Fibroblast of lung (primary cell): ENCODE measurements around the gene SCAMP5. TPM values are rescaled to one million over a fixed set of nuclear protein-coding genes. Genes with fewer than 3 reads are reported as not detected.

Experiments used
- DNase-seq, 2 donors: peaks; one replicate each; pipeline versions ENCODE4 v3.0.0 to v3.0.0-alpha.2; 2010; ENCODE audit warnings: low read depth in 2 of 2
- H2AFZ ChIP-seq: 2 replicates; pipeline ENCODE4 v1.5.1; 2012; ENCODE audit warnings: low read length, control low read depth, inconsistent platforms
- H3K27ac ChIP-seq: 2 replicates; pipeline ENCODE4 v1.5.1; 2011; ENCODE audit warnings: low read length, control low read depth; ENCODE audit not compliant: insufficient read depth
- H3K27me3 ChIP-seq: 2 replicates; pipeline ENCODE4 v1.5.1; 2011; ENCODE audit warnings: mild to moderate bottlenecking, low read length; ENCODE audit not compliant: control insufficient read depth, insufficient read depth
- H3K36me3 ChIP-seq: 2 replicates; pipeline ENCODE4 v1.5.1; 2011; ENCODE audit warnings: low read length; ENCODE audit not compliant: control insufficient read depth, insufficient read depth
- H3K4me1 ChIP-seq: 2 replicates; pipeline ENCODE4 v1.5.1; 2011; ENCODE audit warnings: low read length; ENCODE audit not compliant: control insufficient read depth, insufficient read depth; ENCODE audit errors: extremely low read depth
- H3K4me2 ChIP-seq: 2 replicates; pipeline ENCODE4 v1.5.1; 2011; ENCODE audit warnings: low read length, control low read depth; ENCODE audit not compliant: insufficient read depth; ENCODE audit errors: extremely low read depth
- H3K4me3 ChIP-seq, 4 experiments: fragments of 200-600 bp in 1 of 4; sonication (generic) in 1 of 4; replicated peaks in 1 of 4; 2 replicates each; pipeline ENCODE4 v1.5.1; 2011 to 2016; ENCODE audit warnings: low read length in 4 of 4, low read depth in 3 of 4, mild to moderate bottlenecking in 3 of 4, control low read depth in 2 of 4, inconsistent platforms in 1 of 4, mixed read lengths in 1 of 4; ENCODE audit not compliant: insufficient read depth in 1 of 4; ENCODE audit errors: control extremely low read depth in 1 of 4
- H3K79me2 ChIP-seq: 2 replicates; pipeline ENCODE4 v1.5.1; 2012; ENCODE audit warnings: mild to moderate bottlenecking, low read length, inconsistent platforms; ENCODE audit not compliant: control insufficient read depth, insufficient read depth
- H3K9ac ChIP-seq: 2 replicates; pipeline ENCODE4 v1.5.1; 2011; ENCODE audit warnings: mild to moderate bottlenecking, low read length, control low read depth; ENCODE audit not compliant: insufficient read depth
- H3K9me3 ChIP-seq: 2 replicates; pipeline ENCODE4 v1.5.1; 2012; ENCODE audit warnings: low read depth, low read length; ENCODE audit not compliant: control insufficient read depth, insufficient read depth
- H4K20me1 ChIP-seq: 2 replicates; pipeline ENCODE4 v1.5.1; 2011; ENCODE audit warnings: low read length; ENCODE audit not compliant: control insufficient read depth, insufficient read depth; ENCODE audit errors: extremely low read depth
- EZH2 ChIP-seq: IDR thresholded peaks from 2 replicates; pipeline ENCODE4 v1.5.1; 2012; ENCODE audit warnings: low read length, control low read depth, mild to moderate bottlenecking; ENCODE audit errors: missing control alignments
- polyA plus RNA-seq, 2 donors: library from polyadenylated mRNA; depleted of rRNA in 1 of 2; stranded (reverse) in 1 of 2; unstranded in 1 of 2; fragments of >200 nt; gene quantifications; 2 replicates each; pipeline ENCODE4 v1.2.1, GENCODE V29; 2011 to 2012; ENCODE audit warnings: missing spikeins in 1 of 2
- total RNA-seq: library from RNA; depleted of rRNA; stranded (reverse); fragments of >200 nt; gene quantifications from 2 replicates; pipeline ENCODE4 v1.2.1, GENCODE V29; 2014
- TF ChIP-seq, protein P1 (sequence below), 2 donors: IDR thresholded peaks in 1 of 2; conservative IDR thresholded peaks in 1 of 2; 1 replicate in 1 of 2; 2 replicates in 1 of 2; pipeline ENCODE4 v1.5.1; 2011 to 2012; ENCODE audit warnings: low read length in 2 of 2, control low read depth in 1 of 2, inconsistent platforms in 1 of 2, low read depth in 1 of 2, mild to moderate bottlenecking in 1 of 2

SCAMP5 gene
- total and polyA plus RNA-seq, 2 donors (not counting 1 experiment from before 2014, with no cell fraction given): 0.50 to 0.93 TPM

DNA sequence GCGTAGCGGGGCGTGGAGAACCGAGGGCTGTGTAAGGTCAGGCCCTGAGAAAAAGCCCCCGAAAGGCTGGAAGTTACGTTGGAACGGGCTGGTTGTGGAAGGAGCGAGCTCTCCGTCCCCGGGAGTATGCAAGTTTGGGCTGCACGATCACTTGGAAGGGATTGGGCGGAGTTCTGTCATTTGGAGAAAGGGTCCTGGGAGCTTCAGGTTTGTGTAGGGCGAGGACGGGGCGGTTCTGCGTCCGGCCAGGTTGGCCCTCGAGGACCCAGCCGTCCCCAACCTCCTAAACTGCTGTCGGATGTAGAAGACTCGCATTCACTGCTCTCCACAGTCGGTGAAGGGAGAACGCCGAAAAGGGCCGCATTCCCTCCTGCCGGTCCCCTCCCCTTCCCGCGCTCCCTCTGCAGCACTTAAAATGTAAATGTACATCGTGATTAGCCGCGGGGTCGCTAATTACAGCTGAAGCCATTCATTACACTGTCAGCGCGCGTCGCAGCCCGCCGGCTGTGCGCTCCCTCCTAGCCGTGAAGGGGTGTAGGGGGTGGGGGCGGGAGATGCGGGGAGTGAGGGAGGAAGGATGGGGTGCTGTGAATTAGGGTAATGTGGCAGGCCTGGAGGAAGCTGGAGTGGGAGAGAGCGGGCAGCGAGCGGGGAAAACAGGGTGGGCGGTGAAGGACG lies 36.3 kb upstream of the SCAMP5 start:
- DNase-seq: no peak
- no peaks in the 10 kb centered on the region for H3K36me3 ChIP-seq
- no peak overlapping the region for H3K27ac ChIP-seq
- peak overlapping the region; percentile 16 to 58 (median 29) for H3K4me3 ChIP-seq
- H3K79me2 ChIP-seq: no peaks in the 10 kb centered on the region
- H3K9ac ChIP-seq: no peak overlapping the region
- peak overlapping the region; percentile 59 for H3K4me2 ChIP-seq
- H2AFZ ChIP-seq: peak overlapping the region; percentile 40
- H3K9me3 ChIP-seq: no peaks in the 10 kb centered on the region
- TF ChIP-seq, protein P1, sequence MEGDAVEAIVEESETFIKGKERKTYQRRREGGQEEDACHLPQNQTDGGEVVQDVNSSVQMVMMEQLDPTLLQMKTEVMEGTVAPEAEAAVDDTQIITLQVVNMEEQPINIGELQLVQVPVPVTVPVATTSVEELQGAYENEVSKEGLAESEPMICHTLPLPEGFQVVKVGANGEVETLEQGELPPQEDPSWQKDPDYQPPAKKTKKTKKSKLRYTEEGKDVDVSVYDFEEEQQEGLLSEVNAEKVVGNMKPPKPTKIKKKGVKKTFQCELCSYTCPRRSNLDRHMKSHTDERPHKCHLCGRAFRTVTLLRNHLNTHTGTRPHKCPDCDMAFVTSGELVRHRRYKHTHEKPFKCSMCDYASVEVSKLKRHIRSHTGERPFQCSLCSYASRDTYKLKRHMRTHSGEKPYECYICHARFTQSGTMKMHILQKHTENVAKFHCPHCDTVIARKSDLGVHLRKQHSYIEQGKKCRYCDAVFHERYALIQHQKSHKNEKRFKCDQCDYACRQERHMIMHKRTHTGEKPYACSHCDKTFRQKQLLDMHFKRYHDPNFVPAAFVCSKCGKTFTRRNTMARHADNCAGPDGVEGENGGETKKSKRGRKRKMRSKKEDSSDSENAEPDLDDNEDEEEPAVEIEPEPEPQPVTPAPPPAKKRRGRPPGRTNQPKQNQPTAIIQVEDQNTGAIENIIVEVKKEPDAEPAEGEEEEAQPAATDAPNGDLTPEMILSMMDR (conservative IDR thresholded peaks at IDR 0.05 in 1 of 2, IDR thresholded peaks at IDR 0.05 in 1 of 2; ENCODE audit: low read depth in 1 of 2, low read length in 2 of 2): no peak
- peak; percentile 93 for TF ChIP-seq EZH2
- no peaks in the 10 kb centered on the region for H3K4me1 ChIP-seq
- H4K20me1 ChIP-seq: no peaks in the 10 kb centered on the region
- peaks cover 14% of the 10 kb centered on the region for H3K27me3 ChIP-seq

DNA sequence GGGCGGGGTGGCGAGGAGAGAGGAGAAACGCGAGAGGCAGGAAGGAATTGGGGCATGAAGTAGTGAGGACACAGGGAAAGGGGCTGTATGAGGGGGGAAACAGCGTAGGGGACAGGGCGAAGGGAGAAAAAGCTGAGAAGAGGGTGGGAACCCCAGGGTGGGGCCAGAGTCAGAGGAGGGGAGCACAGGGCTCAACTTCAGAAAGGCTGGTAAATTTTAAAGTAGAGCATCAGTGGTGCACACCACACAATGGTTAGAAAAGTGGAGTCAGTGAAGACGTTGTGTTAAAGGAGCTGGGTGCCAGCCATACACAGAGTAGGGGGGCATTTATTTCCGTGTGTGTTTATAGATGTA lies 35.8 kb upstream of the SCAMP5 start:
- Histone ChIP-seq H3K9me3 (no peaks in the 10 kb centered on the region), H3K79me2 (no peaks in the 10 kb centered on the region), H3K4me3 (no peak overlapping the region), H3K4me1 (no peaks in the 10 kb centered on the region), H3K9ac (no peak overlapping the region), H3K36me3 (no peaks in the 10 kb centered on the region), H3K4me2 (no peak overlapping the region), H3K27me3 (peaks cover 14% of the 10 kb centered on the region), H3K27ac (no peak overlapping the region), H4K20me1 (no peaks in the 10 kb centered on the region), H2AFZ (no peak overlapping the region)
- no peak for TF ChIP-seq EZH2
- TF ChIP-seq, protein P1 (conservative IDR thresholded peaks at IDR 0.05 in 1 of 2, IDR thresholded peaks at IDR 0.05 in 1 of 2; ENCODE audit: low read depth in 1 of 2, low read length in 2 of 2): no peak
- no peak for DNase-seq

DNA sequence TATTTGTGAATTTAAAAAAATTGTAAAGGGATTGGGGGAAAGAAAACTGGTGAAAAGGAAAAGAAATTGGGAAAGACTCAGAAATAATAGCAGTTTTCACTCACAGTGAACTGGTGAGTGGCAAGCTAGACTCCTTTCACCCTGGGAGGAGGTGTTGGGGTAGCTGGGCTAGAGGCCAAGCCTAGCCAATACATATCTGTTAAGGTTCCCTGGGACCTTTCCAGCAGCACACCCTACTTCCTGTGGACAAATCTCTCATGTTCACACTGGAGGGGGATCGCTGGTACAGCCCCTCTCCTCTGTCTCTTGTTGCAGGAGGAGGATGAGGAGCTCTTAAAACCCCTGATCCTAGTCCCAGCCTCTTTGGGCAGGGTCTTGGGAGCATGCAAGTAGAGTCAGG lies 35.1 kb upstream of the SCAMP5 start:
- no peak for TF ChIP-seq EZH2
- TF ChIP-seq, protein P1 (conservative IDR thresholded peaks at IDR 0.05 in 1 of 2, IDR thresholded peaks at IDR 0.05 in 1 of 2; ENCODE audit: low read depth in 1 of 2, low read length in 2 of 2): no peak
- H3K4me2 ChIP-seq: no peak overlapping the region
- no peak overlapping the region for H3K4me3 ChIP-seq
- H3K4me1 ChIP-seq: no peaks in the 10 kb centered on the region
- H3K27me3 ChIP-seq: peaks cover 14% of the 10 kb centered on the region
- no peak for DNase-seq
- no peaks in the 10 kb centered on the region for H4K20me1 ChIP-seq
- H3K79me2 ChIP-seq: no peaks in the 10 kb centered on the region
- no peak overlapping the region for H2AFZ ChIP-seq
- H3K9me3 ChIP-seq: no peaks in the 10 kb centered on the region
- no peak overlapping the region for H3K9ac ChIP-seq
- H3K27ac ChIP-seq: no peak overlapping the region
- H3K36me3 ChIP-seq: no peaks in the 10 kb centered on the region
